Fibroblast of villous mesenchyme (primary cell): ENCODE measurements around the gene HCRTR2. TPM values are rescaled to one million over a fixed set of nuclear protein-coding genes. Genes with fewer than 3 reads are reported as not detected.
"Not testable (repeated sequence)": the region's sequence is repeated elsewhere in the genome, so short reads cannot be mapped to it uniquely, and the experiment has no call there.

Experiments
- DNase-seq: peaks from one replicate; pipeline ENCODE4 v3.0.0-alpha.2; 2010; ENCODE audit warnings: low read depth
- H3K4me3 ChIP-seq: 2 replicates; pipeline ENCODE4 v1.5.1; 2011; ENCODE audit warnings: low read depth, mild to moderate bottlenecking, low read length
- CTCF ChIP-seq: IDR thresholded peaks from 2 replicates; pipeline ENCODE4 v1.5.1; 2012; ENCODE audit warnings: low read depth, mild to moderate bottlenecking, low read length; ENCODE audit not compliant: insufficient read depth
- total RNA-seq: library from RNA; depleted of rRNA; stranded (reverse); fragments of >200 nt; gene quantifications from 2 replicates; pipeline ENCODE4 v1.2.3, GENCODE V29; 2012

The HCRTR2 gene
- total RNA-seq, 1 donor = not detected

GRCh38 chr6:55282115-55282514 is 107.8 kb downstream of the HCRTR2 start:
- H3K4me3 ChIP-seq = no peak overlapping the region
- no peak for TF ChIP-seq CTCF
- no peak for DNase-seq

GRCh38 chr6:55286824-55287223 is 112.5 kb downstream of the HCRTR2 start:
- TF ChIP-seq CTCF = no peak
- DNase-seq = no peak
- H3K4me3 ChIP-seq = no peak overlapping the region

- no peak overlapping the region for H3K4me3 ChIP-seq
- no peak for DNase-seq
- no peak for TF ChIP-seq CTCF
Measured at GRCh38 chr6:55290736-55291135, 116.4 kb downstream of the HCRTR2 start.

- DNase-seq = peak; percentile 33
- peak; percentile 44 for TF ChIP-seq CTCF
- no peak overlapping the region for H3K4me3 ChIP-seq
Measured at GRCh38 chr6:55293116-55293515, 118.8 kb downstream of the HCRTR2 start.

GRCh38 chr6:55297214-55297613 is 122.9 kb downstream of the HCRTR2 start:
- not testable (repeated sequence) for H3K4me3 ChIP-seq, DNase-seq

GRCh38 chr6:55299286-55299985 is 125.1 kb downstream of the HCRTR2 start:
- no peak for DNase-seq
- no peak for TF ChIP-seq CTCF
- no peak overlapping the region for H3K4me3 ChIP-seq

GRCh38 chr6:55304747-55305146 is 130.4 kb downstream of the HCRTR2 start:
- H3K4me3 ChIP-seq = no peak overlapping the region
- no peak for DNase-seq
- no peak for TF ChIP-seq CTCF
